ENCODE data around the gene PATE4.

DNA sequence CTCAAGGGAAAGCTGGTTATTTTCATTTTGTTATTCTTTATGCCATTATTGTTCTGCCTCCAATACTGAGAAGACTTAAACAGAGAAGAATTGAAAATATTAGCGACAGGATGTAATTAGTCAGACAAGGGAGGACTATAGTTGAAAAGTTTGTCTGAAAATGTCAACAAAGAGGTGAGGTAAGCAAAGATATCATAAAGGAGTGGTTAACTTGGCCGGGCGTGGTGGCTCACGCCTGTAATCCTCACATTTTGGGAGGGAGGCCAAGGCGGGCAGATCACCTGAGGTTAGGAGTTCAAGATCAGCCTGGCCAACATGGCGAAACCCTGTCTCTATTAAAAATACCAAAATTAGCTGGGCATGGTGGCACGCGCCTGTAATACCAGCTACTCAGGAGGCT, 50.3 kb downstream of the PATE4 start:
- TF ChIP-seq, protein P1, sequence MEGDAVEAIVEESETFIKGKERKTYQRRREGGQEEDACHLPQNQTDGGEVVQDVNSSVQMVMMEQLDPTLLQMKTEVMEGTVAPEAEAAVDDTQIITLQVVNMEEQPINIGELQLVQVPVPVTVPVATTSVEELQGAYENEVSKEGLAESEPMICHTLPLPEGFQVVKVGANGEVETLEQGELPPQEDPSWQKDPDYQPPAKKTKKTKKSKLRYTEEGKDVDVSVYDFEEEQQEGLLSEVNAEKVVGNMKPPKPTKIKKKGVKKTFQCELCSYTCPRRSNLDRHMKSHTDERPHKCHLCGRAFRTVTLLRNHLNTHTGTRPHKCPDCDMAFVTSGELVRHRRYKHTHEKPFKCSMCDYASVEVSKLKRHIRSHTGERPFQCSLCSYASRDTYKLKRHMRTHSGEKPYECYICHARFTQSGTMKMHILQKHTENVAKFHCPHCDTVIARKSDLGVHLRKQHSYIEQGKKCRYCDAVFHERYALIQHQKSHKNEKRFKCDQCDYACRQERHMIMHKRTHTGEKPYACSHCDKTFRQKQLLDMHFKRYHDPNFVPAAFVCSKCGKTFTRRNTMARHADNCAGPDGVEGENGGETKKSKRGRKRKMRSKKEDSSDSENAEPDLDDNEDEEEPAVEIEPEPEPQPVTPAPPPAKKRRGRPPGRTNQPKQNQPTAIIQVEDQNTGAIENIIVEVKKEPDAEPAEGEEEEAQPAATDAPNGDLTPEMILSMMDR (IDR thresholded peaks at IDR 0.05 in 4 of 5, conservative IDR thresholded peaks at IDR 0.05 in 1 of 5), result no peak
- TF ChIP-seq POLR2A (IDR thresholded peaks at IDR 0.05), result no peak

Data from gastrocnemius medialis (tissue), 4 donors.